OCI-LY7 (cell line): Measurements from ENCODE around the gene DAP. TPM values are rescaled to one million over a fixed set of nuclear protein-coding genes. Genes with fewer than 3 reads are reported as not detected.

Experiments
- BruUV-seq: library from RNA; stranded (reverse); fragments of 400-500 nt; replicated peaks from 2 replicates; lab custom pipeline; 2021; lab: Mats Ljungman, UMichigan
- CTCF ChIA-PET: fragments of 300-600 bp; sonication (Branson Sonifier 250); formaldehyde crosslinking; loops from one replicate; lab custom pipeline; 2022; ENCODE audit warnings: antibody characterized with exemption; ENCODE audit not compliant: unreplicated experiment; lab: Charles Lee
- POLR2A ChIA-PET: fragments of 300-600 bp; sonication (Branson Sonifier 250); formaldehyde crosslinking; loops from one replicate; lab custom pipeline; 2022; ENCODE audit warnings: antibody characterized with exemption; lab: Charles Lee
- DNase-seq: peaks from one replicate; pipeline ENCODE4 v3.0.0-alpha.2; 2015; ENCODE audit warnings: low spot score
- H2AFZ ChIP-seq: fragments of 200-600 bp; sonication (generic), shearing (Covaris generic); 2 replicates; pipeline ENCODE4 v1.6.1; 2014; ENCODE audit warnings: mild to moderate bottlenecking, antibody characterized with exemption, low read length, moderate library complexity
- H3K27ac ChIP-seq: fragments of 200-600 bp; sonication (generic); 2 replicates; pipeline ENCODE4 v1.5.1; 2014; ENCODE audit warnings: mixed run types, low read depth, mild to moderate bottlenecking, moderate library complexity, low read length, inconsistent platforms; ENCODE audit not compliant: poor library complexity, severe bottlenecking
- H3K36me3 ChIP-seq: fragments of 200-600 bp; sonication (generic); 2 replicates; pipeline ENCODE4 v1.6.1; 2014; ENCODE audit warnings: mild to moderate bottlenecking, antibody characterized with exemption, low read length, moderate library complexity, mixed read lengths; ENCODE audit not compliant: insufficient read depth
- H3K4me1 ChIP-seq: fragments of 200-600 bp; sonication (generic); 2 replicates; pipeline ENCODE4 v1.5.1; 2014; ENCODE audit warnings: mild to moderate bottlenecking, low read length; ENCODE audit not compliant: insufficient read depth, poor library complexity, severe bottlenecking
- H3K4me2 ChIP-seq: fragments of 200-600 bp; sonication (generic); 2 replicates; pipeline ENCODE4 v1.6.1; 2014; ENCODE audit warnings: mild to moderate bottlenecking, low read length
- H3K4me3 ChIP-seq: fragments of 200-600 bp; sonication (generic); 2 replicates; pipeline ENCODE4 v1.5.1; 2014; ENCODE audit warnings: mild to moderate bottlenecking, low read depth, low read length; ENCODE audit not compliant: poor library complexity, severe bottlenecking
- H3K79me2 ChIP-seq: fragments of 200-600 bp; sonication (generic); 2 replicates; pipeline ENCODE4 v1.6.1; 2016; ENCODE audit warnings: low read depth, mild to moderate bottlenecking, low read length, moderate library complexity, mixed read lengths; ENCODE audit not compliant: insufficient read depth
- H3K9me2 ChIP-seq: fragments of 200-600 bp; sonication (generic); 2 replicates; pipeline ENCODE4 v1.6.1; 2016; ENCODE audit warnings: mild to moderate bottlenecking, low read length, mixed read lengths; ENCODE audit not compliant: insufficient read depth
- H3K9me3 ChIP-seq: fragments of 200-600 bp; sonication (generic); 2 replicates; pipeline ENCODE4 v1.6.1; 2014; ENCODE audit warnings: mild to moderate bottlenecking, mixed run types, low read length, mixed read lengths
- H4K20me1 ChIP-seq: fragments of 200-600 bp; sonication (generic); 2 replicates; pipeline ENCODE4 v1.6.1; 2014; ENCODE audit warnings: mild to moderate bottlenecking, antibody characterized with exemption, low read length, moderate library complexity, mixed read lengths; ENCODE audit not compliant: insufficient read depth
- EZH2phosphoT487 ChIP-seq: fragments of 200-600 bp; sonication (generic); IDR thresholded peaks from 2 replicates; pipeline ENCODE4 v1.6.1; 2018; ENCODE audit warnings: low read depth, borderline replicate concordance, mild to moderate bottlenecking, mixed run types, antibody characterized with exemption, low read length, moderate library complexity, mixed read lengths
- intact Hi-C: fragments of 100-400 bp; cut with micrococcal nuclease; formaldehyde crosslinking; loops from one replicate; pipeline ENCODE4 v1.10.0; 2022; ENCODE audit not compliant: unreplicated experiment
- total RNA-seq, 2 experiments: library from RNA; depleted of rRNA in 1 of 2; stranded (reverse); fragments of >200 nt in 1 of 2; shearing (Covaris generic) in 1 of 2; gene quantifications; 2 replicates each; pipeline ENCODE4 v1.2.3, GENCODE V29; 2014 to 2022
- TF ChIP-seq, protein P1 (sequence below): fragments of 200-600 bp; sonication (generic); conservative IDR thresholded peaks from 2 replicates; pipeline ENCODE4 v1.5.1; 2014; ENCODE audit warnings: mild to moderate bottlenecking, antibody characterized with exemption, low read length, moderate library complexity, mixed read lengths

The DAP gene
- total RNA-seq, 2 experiments from 2014 or later = 21.5 to 96.1 TPM

DNA sequence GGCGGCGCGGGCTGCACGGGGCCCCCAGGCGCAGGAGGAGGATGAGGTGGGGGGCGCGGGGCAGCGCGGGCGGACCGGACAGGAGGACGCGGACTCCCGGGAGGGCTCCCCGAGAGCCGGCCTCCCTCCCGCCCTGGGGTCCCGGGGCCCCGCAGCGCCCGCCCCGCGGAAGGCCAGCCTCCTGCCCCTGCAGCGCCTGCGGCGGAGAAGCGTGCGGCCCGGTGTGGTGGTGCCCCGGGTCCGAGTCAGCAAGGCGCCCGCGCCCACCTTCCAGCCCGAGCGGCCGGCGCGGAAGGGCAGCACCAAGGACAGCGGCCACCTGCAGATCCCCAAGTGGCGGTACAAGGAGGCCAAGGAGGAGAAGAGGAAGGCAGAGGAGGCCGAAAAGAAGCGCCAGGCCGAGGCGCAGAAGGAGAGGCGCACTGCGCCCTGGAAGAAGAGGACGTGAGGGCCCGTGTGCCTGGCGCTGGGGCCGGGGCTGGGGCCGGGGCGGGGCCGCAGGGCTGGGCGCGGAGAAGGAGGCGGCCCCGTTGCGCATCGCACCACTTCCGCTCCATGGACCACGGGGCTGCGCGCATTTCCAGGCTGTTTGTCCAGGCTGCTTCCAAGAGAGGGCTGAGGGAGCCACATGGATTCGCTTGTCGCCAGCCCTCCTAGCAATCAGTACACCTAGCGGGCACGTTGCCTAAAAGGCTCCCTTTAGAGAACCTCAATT lies 111.2 kb downstream of the DAP start:
- no peak overlapping the region for H3K4me3 ChIP-seq
- DNase-seq = no peak
- no peak for TF ChIP-seq EZH2phosphoT487
- TF ChIP-seq, protein P1, sequence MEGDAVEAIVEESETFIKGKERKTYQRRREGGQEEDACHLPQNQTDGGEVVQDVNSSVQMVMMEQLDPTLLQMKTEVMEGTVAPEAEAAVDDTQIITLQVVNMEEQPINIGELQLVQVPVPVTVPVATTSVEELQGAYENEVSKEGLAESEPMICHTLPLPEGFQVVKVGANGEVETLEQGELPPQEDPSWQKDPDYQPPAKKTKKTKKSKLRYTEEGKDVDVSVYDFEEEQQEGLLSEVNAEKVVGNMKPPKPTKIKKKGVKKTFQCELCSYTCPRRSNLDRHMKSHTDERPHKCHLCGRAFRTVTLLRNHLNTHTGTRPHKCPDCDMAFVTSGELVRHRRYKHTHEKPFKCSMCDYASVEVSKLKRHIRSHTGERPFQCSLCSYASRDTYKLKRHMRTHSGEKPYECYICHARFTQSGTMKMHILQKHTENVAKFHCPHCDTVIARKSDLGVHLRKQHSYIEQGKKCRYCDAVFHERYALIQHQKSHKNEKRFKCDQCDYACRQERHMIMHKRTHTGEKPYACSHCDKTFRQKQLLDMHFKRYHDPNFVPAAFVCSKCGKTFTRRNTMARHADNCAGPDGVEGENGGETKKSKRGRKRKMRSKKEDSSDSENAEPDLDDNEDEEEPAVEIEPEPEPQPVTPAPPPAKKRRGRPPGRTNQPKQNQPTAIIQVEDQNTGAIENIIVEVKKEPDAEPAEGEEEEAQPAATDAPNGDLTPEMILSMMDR = no peak
- H3K9me2 ChIP-seq = no peaks in the 10 kb centered on the region
- no peaks in the 10 kb centered on the region for H3K36me3 ChIP-seq
- no peaks in the 10 kb centered on the region for H3K9me3 ChIP-seq
- no peak overlapping the region for H2AFZ ChIP-seq
- H3K4me2 ChIP-seq = no peak overlapping the region
- no peak overlapping the region for H3K27ac ChIP-seq
- no TSS peak for BruUV-seq
- POLR2A ChIA-PET = no interaction called here
- no peaks in the 10 kb centered on the region for H3K79me2 ChIP-seq
- peaks cover 8% of the 10 kb centered on the region for H3K4me1 ChIP-seq
- intact Hi-C loops = no loop called here
- no peaks in the 10 kb centered on the region for H4K20me1 ChIP-seq
- CTCF ChIA-PET = no interaction called here

GRCh38 chr5:10648806-10649665 lies 112.0 kb downstream of the DAP start:
- Histone ChIP-seq H3K4me3 (no peak overlapping the region), H3K4me1 (peaks cover 9% of the 10 kb centered on the region), H3K27ac (no peak overlapping the region), H3K36me3 (no peaks in the 10 kb centered on the region), H3K79me2 (no peaks in the 10 kb centered on the region), H2AFZ (no peak overlapping the region), H3K4me2 (no peak overlapping the region), H4K20me1 (no peaks in the 10 kb centered on the region), H3K9me2 (no peaks in the 10 kb centered on the region), H3K9me3 (no peaks in the 10 kb centered on the region)
- TF ChIP-seq, protein P1 = no peak
- TF ChIP-seq EZH2phosphoT487 = no peak
- intact Hi-C loops = no loop called here
- ChIA-PET CTCF (no interaction called here), POLR2A (no interaction called here)
- no peak for DNase-seq
- no TSS peak for BruUV-seq

DNA sequence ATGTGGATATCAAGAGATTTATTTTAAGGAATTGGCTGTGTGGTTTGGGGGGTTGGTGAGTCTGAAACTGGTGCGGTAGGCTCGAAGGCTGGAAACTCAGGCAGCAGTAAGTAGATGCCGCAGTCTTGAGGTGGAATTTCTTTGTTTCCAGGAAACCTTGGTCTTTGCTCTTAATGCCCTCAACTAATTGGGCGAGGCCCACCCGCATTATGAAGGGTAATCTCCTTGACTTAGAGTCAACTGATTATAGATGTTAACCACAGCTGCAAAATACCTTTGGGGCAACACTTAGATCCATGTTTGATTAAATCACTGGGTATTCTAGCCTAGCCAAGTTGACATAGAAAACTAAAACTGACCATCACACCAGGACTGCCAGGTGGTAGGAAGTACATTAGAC lies 113.4 kb downstream of the DAP start:
- Histone ChIP-seq H3K27ac (no peak overlapping the region), H3K4me2 (no peak overlapping the region), H4K20me1 (no peaks in the 10 kb centered on the region), H3K36me3 (no peaks in the 10 kb centered on the region), H3K4me3 (no peak overlapping the region), H2AFZ (no peak overlapping the region), H3K9me2 (no peaks in the 10 kb centered on the region), H3K9me3 (no peaks in the 10 kb centered on the region), H3K4me1 (peaks cover 9% of the 10 kb centered on the region), H3K79me2 (no peaks in the 10 kb centered on the region)
- TF ChIP-seq, protein P1 = no peak
- TF ChIP-seq EZH2phosphoT487 = no peak
- DNase-seq = no peak
- intact Hi-C loops = no loop called here
- ChIA-PET POLR2A (no interaction called here), CTCF (interaction anchor here (0.6 kb wide), 1 partner anchor 11 kb away, joined by 3 read pairs; no protein-coding TSS in a partner anchor)
- BruUV-seq = no TSS peak
